IMR-90 (cell line): ENCODE results near the gene SALL4. TPM values are rescaled to one million over a fixed set of nuclear protein-coding genes. Genes with fewer than 3 reads are reported as not detected.

Experiments
- ATAC-seq: fragments of 200-7000 bp; cut with Tn5 transposase; 2 replicates; pipeline ENCODE4 v1.9.1; 2020; ENCODE audit warnings: low read depth, mild to moderate bottlenecking, moderate library complexity
- BruUV-seq: library from RNA; stranded (reverse); fragments of 400-500 nt; replicated peaks from 2 replicates; lab custom pipeline; 2021; lab: Mats Ljungman, UMichigan
- CTCF ChIA-PET: fragments of 300-600 bp; formaldehyde crosslinking; extraction: SDS; loops from one replicate; lab custom pipeline; 2021; ENCODE audit warnings: antibody characterized with exemption; lab: Yijun Ruan, JAX
- POLR2A ChIA-PET: fragments of 300-600 bp; sonication (Branson Sonifier 250); formaldehyde crosslinking; loops from one replicate; lab custom pipeline; 2022; ENCODE audit warnings: antibody characterized with exemption; ENCODE audit not compliant: unreplicated experiment; lab: Charles Lee
- DNase-seq: peaks from one replicate; pipeline ENCODE4 v3.0.0; 2013
- H2AFZ ChIP-seq: replicated peaks from 2 replicates; pipeline ENCODE3; 2013; ENCODE audit warnings: low read length, mild to moderate bottlenecking; ENCODE audit not compliant: poor library complexity
- H2AK5ac ChIP-seq: 2 replicates; pipeline ENCODE4 v1.6.1; 2013; ENCODE audit warnings: low read depth, low read length, inconsistent platforms
- H2AK9ac ChIP-seq: replicated peaks from 2 replicates; pipeline ENCODE3; 2013; ENCODE audit warnings: mild to moderate bottlenecking, low read depth, low read length, moderate library complexity; ENCODE audit not compliant: poor library complexity
- H2BK120ac ChIP-seq: 2 replicates; pipeline ENCODE4 v1.6.1; 2013; ENCODE audit warnings: low read depth, low read length, inconsistent platforms
- H2BK15ac ChIP-seq: 3 replicates; pipeline ENCODE4 v1.6.1; 2013; ENCODE audit warnings: low read depth, low read length, inconsistent platforms
- H2BK20ac ChIP-seq: 2 replicates; pipeline ENCODE4 v1.6.1; 2013; ENCODE audit warnings: low read depth, mild to moderate bottlenecking, inconsistent platforms, low read length, moderate library complexity
- H2BK5ac ChIP-seq: 2 replicates; pipeline ENCODE4 v1.6.1; 2013; ENCODE audit warnings: mild to moderate bottlenecking, low read depth, low read length, inconsistent platforms; ENCODE audit not compliant: poor library complexity, severe bottlenecking
- H3K14ac ChIP-seq: replicated peaks from 2 replicates; pipeline ENCODE4 v1.6.1; 2013; ENCODE audit warnings: low read depth, low read length, inconsistent platforms
- H3K18ac ChIP-seq: 2 replicates; pipeline ENCODE4 v1.6.1; 2013; ENCODE audit warnings: low read depth, low read length, control low read depth
- H3K23ac ChIP-seq: 2 replicates; pipeline ENCODE4 v1.6.1; 2013; ENCODE audit warnings: low read depth, low read length, inconsistent platforms
- H3K27ac ChIP-seq: 2 replicates; pipeline ENCODE4 v1.5.1; 2013; ENCODE audit warnings: mild to moderate bottlenecking, control low read depth, low read length; ENCODE audit not compliant: insufficient read depth
- H3K27me3 ChIP-seq: 2 replicates; pipeline ENCODE4 v1.6.1; 2013; ENCODE audit warnings: low read length; ENCODE audit not compliant: control insufficient read depth, insufficient read depth
- H3K36me3 ChIP-seq: 2 replicates; pipeline ENCODE4 v1.6.1; 2013; ENCODE audit warnings: low read length, mixed read lengths; ENCODE audit not compliant: control insufficient read depth, insufficient read depth
- H3K4ac ChIP-seq: 2 replicates; pipeline ENCODE4 v1.6.1; 2013; ENCODE audit warnings: low read depth, low read length, inconsistent platforms
- H3K4me1 ChIP-seq: 2 replicates; pipeline ENCODE4 v1.6.1; 2013; ENCODE audit warnings: low read length, mixed read lengths; ENCODE audit not compliant: control insufficient read depth, insufficient read depth
- H3K4me2 ChIP-seq: 2 replicates; pipeline ENCODE4 v1.6.1; 2013; ENCODE audit warnings: low read depth, mild to moderate bottlenecking, control low read depth, low read length, moderate library complexity
- H3K4me3 ChIP-seq: 2 replicates; pipeline ENCODE4 v1.5.1; 2013; ENCODE audit warnings: low read depth, mild to moderate bottlenecking, control low read depth, low read length, moderate library complexity; ENCODE audit not compliant: insufficient read depth
- H3K56ac ChIP-seq: 2 replicates; pipeline ENCODE4 v1.6.1; 2013; ENCODE audit warnings: low read length, inconsistent platforms; ENCODE audit not compliant: insufficient read depth; ENCODE audit errors: extremely low read depth
- H3K79me1 ChIP-seq, 2 experiments: 2 replicates each; pipeline ENCODE4 v1.6.1; 2013; ENCODE audit warnings: low read length in 2 of 2, inconsistent platforms in 1 of 2, low read depth in 1 of 2
- H3K9ac ChIP-seq: 2 replicates; pipeline ENCODE4 v1.6.1; 2013; ENCODE audit warnings: low read depth, low read length, control low read depth
- H3K9me1 ChIP-seq: 2 replicates; pipeline ENCODE4 v1.6.1; 2013; ENCODE audit warnings: low read length, inconsistent platforms; ENCODE audit not compliant: insufficient read depth
- H3K9me3 ChIP-seq: 2 replicates; pipeline ENCODE4 v1.6.1; 2013; ENCODE audit warnings: low read length; ENCODE audit not compliant: control insufficient read depth, insufficient read depth
- H4K20me1 ChIP-seq: 2 replicates; pipeline ENCODE4 v1.6.1; 2013; ENCODE audit warnings: low read length, inconsistent platforms; ENCODE audit not compliant: insufficient read depth
- H4K5ac ChIP-seq: 2 replicates; pipeline ENCODE4 v1.6.1; 2013; ENCODE audit warnings: mild to moderate bottlenecking, low read depth, low read length, control low read depth
- H4K8ac ChIP-seq, 2 experiments: 2 replicates each; pipeline ENCODE4 v1.6.1; 2013; ENCODE audit warnings: low read depth in 2 of 2, low read length in 2 of 2, control low read depth in 1 of 2, inconsistent platforms in 1 of 2
- H4K91ac ChIP-seq: 2 replicates; pipeline ENCODE4 v1.6.1; 2013; ENCODE audit warnings: low read depth, low read length, inconsistent platforms; ENCODE audit not compliant: insufficient read depth
- FOS ChIP-seq: fragments of 150-350 bp; IDR thresholded peaks from 2 replicates; pipeline ENCODE4 v1.6.1; 2016; ENCODE audit warnings: low read depth, low read length
- MAFK ChIP-seq: IDR thresholded peaks from 2 replicates; pipeline ENCODE4 v1.6.1; 2012; ENCODE audit warnings: low read depth, low read length, improper control_type of control experiment
- MAZ ChIP-seq: IDR thresholded peaks from 2 replicates; pipeline ENCODE4 v1.6.1; 2012; ENCODE audit warnings: low read depth, mild to moderate bottlenecking, low read length, improper control_type of control experiment, moderate library complexity, borderline replicate concordance
- MXI1 ChIP-seq: IDR thresholded peaks from 2 replicates; pipeline ENCODE4 v1.6.1; 2012; ENCODE audit warnings: low read depth, mild to moderate bottlenecking, low read length, moderate library complexity, borderline replicate concordance
- NFE2L2 ChIP-seq: fragments of 150-350 bp; IDR thresholded peaks from 2 replicates; pipeline ENCODE4 v1.6.1; 2016; ENCODE audit warnings: low read depth, mild to moderate bottlenecking, low read length
- WGBS, 2 experiments: methylation state at CpG; one replicate each; pipeline versions ENCODE4 v1.1.5 to v1.1.7; 2013; ENCODE audit warnings: missing lambda C conversion rate in 2 of 2; ENCODE audit not compliant: insufficient read length in 1 of 2; ENCODE audit errors: extremely low coverage in 2 of 2; 5-methylcytosine and 5-hydroxymethylcytosine counted together
- dilution Hi-C: fragments of 300-500 bp; cut with HindIII; formaldehyde crosslinking; loops from one replicate; pipeline ENCODE4 v1.14.3; 2018; ENCODE audit warnings: low sequenced_read_pairs; ENCODE audit not compliant: unreplicated experiment
- in situ Hi-C: fragments of 300-500 bp; cut with MboI; formaldehyde crosslinking; loops from 3 replicates; pipeline ENCODE4 v1.14.3; 2019; ENCODE audit warnings: low sequenced_read_pairs, inconsistent platforms, mixed read lengths
- intact Hi-C: fragments of 100-400 bp; cut with micrococcal nuclease; formaldehyde crosslinking; loops from 2 replicates; pipeline ENCODE4 v1.10.0; 2022
- polyA plus RNA-seq, 3 experiments: library from polyadenylated mRNA; depleted of rRNA; stranded (reverse); fragments of >200 nt; gene quantifications; 2 replicates each; pipeline ENCODE4 v1.2.3, GENCODE V29; 2012; ENCODE audit warnings: low replicate concordance in 1 of 3
- total RNA-seq: library from RNA; depleted of rRNA; stranded (reverse); fragments of >200 nt; gene quantifications from 2 replicates; pipeline ENCODE4 v1.2.3, GENCODE V29; 2012
- TF ChIP-seq, protein P1 (sequence below): fragments of 150-350 bp; IDR thresholded peaks from 2 replicates; pipeline ENCODE4 v1.6.1; 2017; ENCODE audit warnings: mild to moderate bottlenecking, antibody characterized with exemption, low read length, low read depth
- TF ChIP-seq, protein P2 (sequence below): conservative IDR thresholded peaks from 2 replicates; pipeline ENCODE4 v1.5.1; 2012; ENCODE audit warnings: mild to moderate bottlenecking, low read depth, low read length, improper control_type of control experiment

Gene SALL4
- total and polyA plus RNA-seq, 2 of the 4 experiments (the other 2 are of a cell fraction) = not detected

DNA sequence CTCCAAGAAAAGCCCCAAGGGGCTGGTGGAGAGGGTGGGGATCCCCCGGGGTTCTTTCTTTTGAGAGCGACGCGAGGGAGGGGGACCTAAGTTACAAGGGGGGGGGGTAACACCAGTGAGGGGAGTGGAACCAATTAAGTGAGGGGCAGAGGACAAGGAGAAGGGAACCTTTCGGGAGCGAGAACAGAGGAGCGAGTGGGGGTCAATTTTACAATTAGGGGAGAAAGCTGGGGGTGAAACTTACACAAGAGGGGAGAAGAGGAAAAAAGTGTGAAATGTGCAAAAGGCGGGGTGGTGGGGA lies 548 bp downstream of the SALL4 start (continued):
- TF ChIP-seq NFE2L2 (no peak), MAZ (no peak)

DNA sequence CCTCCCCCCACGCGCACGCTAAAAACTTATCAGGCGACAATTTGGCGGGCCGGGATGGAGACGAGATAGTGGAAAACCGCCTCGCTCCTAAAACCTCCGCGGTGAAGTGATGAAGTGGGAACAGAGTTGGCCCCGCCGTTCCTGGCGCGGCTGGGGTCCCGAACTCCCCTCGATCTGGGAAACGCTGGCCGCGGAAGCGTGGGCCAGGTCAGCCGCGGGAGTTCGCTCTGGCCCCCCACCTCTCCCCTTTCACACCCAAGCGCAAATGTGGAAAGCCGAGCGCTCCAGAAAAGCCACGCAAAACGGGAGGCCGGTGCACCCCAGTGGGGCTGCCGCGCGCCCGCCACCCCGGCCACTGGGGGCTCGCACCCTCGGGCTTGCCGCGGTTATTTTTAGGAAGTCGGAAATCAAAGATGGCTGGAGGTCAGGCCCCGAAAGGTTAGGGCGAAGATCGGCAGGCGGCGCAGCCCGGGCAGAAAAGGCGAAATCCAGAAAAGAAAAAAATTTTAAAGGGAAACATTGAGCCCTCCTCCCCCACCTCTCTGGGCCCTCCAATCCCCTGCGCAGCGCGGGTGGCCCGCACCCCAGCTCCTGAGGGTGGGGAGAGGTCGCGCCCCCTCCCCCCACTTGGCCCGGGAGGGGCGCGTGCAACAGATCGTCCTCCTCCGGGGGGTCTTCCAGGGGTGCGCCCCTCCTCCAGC lies 1.0 kb downstream of the SALL4 start:
- ChIA-PET CTCF (interaction anchor here (0.6 kb wide), 1 partner anchor 1126 kb away, joined by 5 read pairs; no protein-coding TSS in a partner anchor), POLR2A (no interaction called here)
- Histone ChIP-seq H3K18ac (no peak overlapping the region), H2BK5ac (no peak overlapping the region), H4K5ac (no peak overlapping the region), H2AK9ac (peak overlapping the region; percentile 81), H3K4ac (peak overlapping the region; percentile 11), H3K9me3 (no peaks in the 10 kb centered on the region), H4K20me1 (no peaks in the 10 kb centered on the region), H3K27me3 (peaks cover 25% of the 10 kb centered on the region), H3K27ac (no peak overlapping the region), H3K56ac (no peak overlapping the region), H3K79me1 (no peaks in the 10 kb centered on the region), H3K9me1 (no peaks in the 10 kb centered on the region), H3K4me1 (peaks cover 5% of the 10 kb centered on the region; the same call in 1 of the 2 replicates), H4K8ac (peak overlapping the region; percentile 2 to 58; a peak in 2 of 4 replicates), H3K36me3 (no peaks in the 10 kb centered on the region), H2AK5ac (no peak overlapping the region), H4K91ac (no peak overlapping the region), H2BK15ac (no peak overlapping the region; the same call in 1 of the 3 replicates), H3K9ac (no peak overlapping the region), H3K4me3 (peak overlapping the region; percentile 40), H2BK120ac (peak overlapping the region; percentile 1), H2BK20ac (no peak overlapping the region), H3K4me2 (peak overlapping the region; percentile 67), H2AFZ (peak overlapping the region; percentile 88), H3K14ac (no peak overlapping the region), H3K23ac (no peak overlapping the region)
- intact Hi-C loops = loop anchor here (10.0 kb wide), 1 partner anchor 164 kb away; no protein-coding TSS in a partner anchor
- 0% methylated on average over 12 of the region's 59 CpGs; no CpG with 5 or more reads in 1 of the 2 experiments for WGBS, 2 experiments
- TF ChIP-seq, protein P1, sequence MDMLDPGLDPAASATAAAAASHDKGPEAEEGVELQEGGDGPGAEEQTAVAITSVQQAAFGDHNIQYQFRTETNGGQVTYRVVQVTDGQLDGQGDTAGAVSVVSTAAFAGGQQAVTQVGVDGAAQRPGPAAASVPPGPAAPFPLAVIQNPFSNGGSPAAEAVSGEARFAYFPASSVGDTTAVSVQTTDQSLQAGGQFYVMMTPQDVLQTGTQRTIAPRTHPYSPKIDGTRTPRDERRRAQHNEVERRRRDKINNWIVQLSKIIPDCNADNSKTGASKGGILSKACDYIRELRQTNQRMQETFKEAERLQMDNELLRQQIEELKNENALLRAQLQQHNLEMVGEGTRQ = no peak
- no peak for TF ChIP-seq MXI1
- no peak for TF ChIP-seq FOS
- no peak for TF ChIP-seq MAFK
- TF ChIP-seq, protein P2, sequence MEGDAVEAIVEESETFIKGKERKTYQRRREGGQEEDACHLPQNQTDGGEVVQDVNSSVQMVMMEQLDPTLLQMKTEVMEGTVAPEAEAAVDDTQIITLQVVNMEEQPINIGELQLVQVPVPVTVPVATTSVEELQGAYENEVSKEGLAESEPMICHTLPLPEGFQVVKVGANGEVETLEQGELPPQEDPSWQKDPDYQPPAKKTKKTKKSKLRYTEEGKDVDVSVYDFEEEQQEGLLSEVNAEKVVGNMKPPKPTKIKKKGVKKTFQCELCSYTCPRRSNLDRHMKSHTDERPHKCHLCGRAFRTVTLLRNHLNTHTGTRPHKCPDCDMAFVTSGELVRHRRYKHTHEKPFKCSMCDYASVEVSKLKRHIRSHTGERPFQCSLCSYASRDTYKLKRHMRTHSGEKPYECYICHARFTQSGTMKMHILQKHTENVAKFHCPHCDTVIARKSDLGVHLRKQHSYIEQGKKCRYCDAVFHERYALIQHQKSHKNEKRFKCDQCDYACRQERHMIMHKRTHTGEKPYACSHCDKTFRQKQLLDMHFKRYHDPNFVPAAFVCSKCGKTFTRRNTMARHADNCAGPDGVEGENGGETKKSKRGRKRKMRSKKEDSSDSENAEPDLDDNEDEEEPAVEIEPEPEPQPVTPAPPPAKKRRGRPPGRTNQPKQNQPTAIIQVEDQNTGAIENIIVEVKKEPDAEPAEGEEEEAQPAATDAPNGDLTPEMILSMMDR = 0 out of 2 replicates have a peak, but pooled peaks have one; percentile 0
- ATAC-seq (peak; percentile 40), DNase-seq (no peak)
- dilution Hi-C loops = no loop called here
- no TSS peak for BruUV-seq
- in situ Hi-C loops = loop anchor here (10.0 kb wide), 1 partner anchor 284 kb away; no protein-coding TSS in a partner anchor
